ENCODE results near the gene CA9.

CA9 gene

GRCh38 chr9:35651956-35652828, 21.5 kb upstream of the CA9 start:
- DNase-seq: peak; percentile 87

- DNase-seq: no peak
These were observed 20.9 kb upstream of the CA9 start for GRCh38 chr9:35652829-35653209.

- DNase-seq: no peak
These were observed 20.1 kb upstream of the CA9 start for GRCh38 chr9:35653611-35654010.

- no peak for DNase-seq
These were observed 17.4 kb upstream of the CA9 start for GRCh38 chr9:35656348-35656747.

DNA sequence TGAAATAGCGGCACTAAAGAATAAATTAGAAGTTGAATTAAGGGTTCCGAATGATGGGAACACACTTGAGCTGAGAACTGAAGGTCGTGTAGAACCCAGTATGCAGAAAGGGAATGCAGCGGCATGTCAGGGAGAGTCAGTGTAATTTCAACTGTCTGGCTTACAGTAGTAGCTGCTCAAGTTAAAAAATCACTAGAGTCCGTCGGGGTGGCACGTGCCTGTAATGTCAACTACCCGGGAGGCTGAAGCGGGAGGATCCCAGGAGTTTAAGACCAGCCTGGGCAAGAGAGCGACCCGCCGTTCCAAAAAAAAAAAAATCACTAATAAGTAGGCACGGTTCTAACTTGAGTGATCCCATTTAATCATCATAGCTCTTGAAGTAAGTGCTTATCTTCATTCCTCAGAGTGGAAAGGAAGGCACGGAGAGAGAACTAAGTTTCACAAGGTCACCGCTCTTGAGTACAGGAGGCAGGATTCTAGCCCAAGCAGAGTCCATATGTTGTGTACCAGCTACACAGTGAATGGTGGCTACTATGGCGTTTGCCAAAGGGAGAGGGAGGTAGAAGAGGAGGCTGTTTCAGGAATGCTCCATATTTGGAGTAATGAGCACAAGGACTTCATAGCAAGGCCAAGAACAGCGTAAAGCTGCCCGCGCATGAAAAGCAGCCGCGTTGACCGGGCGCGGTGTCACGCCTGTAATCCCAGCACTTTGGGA, 16.7 kb upstream of the CA9 start:
- no peak for DNase-seq

DNA sequence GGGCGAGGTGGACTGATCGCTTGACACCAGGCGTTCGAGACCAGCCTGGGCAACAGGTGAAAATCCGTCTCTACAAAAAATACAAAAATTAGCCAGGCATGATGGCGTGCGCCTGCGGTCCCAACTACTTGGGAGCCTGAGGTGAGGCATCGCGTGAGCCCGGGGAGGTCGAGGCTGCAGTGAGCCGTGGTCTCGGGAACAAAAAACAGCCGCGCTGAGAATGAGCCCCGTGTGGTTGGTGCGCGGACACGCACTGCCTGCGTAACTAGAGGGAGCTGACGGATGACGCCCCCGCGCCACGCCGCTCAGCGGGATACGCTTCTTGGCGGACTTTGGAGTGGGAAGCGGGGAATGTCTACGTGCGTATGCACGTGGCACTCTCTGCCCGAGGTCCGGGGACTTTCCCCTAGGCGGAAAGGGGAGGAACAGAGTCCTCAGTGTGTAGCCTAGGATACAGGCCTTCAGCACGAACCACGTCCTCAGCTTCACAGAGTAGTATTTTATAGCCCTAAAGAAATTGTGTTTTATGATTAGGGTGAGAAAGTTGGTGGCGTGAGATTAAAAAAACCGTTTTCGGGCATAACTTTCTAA, 16.1 kb upstream of the CA9 start, which contains the start of gene RMRP:
Gene RMRP (minus strand): TSS at position 474 of the 591 bp plus-strand sequence.
- DNase-seq: peak; percentile 100

DNA sequence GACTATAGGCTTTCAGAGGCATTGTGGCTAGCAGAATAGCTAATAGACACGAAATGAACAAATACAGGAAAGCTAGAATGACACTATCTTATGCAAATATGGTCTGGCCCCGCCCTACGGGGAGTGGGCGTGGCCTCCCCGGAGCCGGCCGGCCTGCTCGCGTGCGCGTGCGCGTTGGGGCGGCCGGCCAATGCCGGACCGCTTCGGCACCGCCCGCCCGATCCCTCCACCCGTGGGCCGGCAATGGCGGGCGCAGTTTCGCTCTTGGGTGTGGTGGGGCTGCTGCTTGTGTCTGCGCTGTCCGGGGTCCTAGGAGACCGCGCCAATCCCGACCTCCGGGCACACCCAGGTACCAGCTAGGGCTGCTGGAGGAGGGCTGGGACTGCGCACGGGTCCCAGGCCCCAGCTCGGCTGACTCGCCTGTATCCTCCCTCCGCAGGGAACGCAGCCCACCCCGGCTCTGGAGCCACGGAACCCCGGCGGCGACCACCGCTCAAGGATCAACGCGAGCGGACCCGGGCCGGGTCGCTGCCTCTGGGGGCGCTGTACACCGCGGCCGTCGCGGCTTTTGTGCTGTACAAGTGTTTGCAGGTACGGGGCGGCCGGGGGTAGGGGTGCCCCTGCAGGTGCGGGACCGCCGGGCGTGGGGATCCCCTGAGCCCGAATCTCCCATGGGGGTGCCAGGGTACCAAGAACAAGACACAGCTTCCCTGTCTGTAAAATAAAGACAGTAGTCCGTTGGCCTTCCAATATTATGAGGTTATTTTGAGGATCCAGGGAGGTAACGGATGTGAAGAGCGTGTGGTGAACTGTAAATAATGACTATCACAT, 15.4 kb upstream of the CA9 start, which contains the start of gene CCDC107:
Gene CCDC107 (plus strand): TSS at position 156 of the 831 bp plus-strand sequence. CDS start 88 bp downstream, at position 244.
- peak; percentile 91 for DNase-seq

DNA sequence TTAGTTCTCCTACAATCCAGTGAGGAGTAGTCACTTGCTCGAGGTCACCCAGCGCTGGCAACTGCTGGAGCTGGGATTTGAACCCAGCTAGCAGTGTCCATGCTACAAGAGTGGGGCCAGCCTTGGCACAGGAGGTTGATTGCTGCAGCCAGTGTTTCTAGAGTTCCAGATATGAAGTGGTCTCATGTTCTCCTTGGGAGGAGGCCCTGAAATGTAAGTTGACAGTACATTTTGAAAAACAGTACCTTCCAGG, 14.8 kb upstream of the CA9 start:
- peak; percentile 32 for DNase-seq

- no peak for DNase-seq
These were observed 14.4 kb upstream of the CA9 start for GRCh38 chr9:35659340-35659739.

DNA sequence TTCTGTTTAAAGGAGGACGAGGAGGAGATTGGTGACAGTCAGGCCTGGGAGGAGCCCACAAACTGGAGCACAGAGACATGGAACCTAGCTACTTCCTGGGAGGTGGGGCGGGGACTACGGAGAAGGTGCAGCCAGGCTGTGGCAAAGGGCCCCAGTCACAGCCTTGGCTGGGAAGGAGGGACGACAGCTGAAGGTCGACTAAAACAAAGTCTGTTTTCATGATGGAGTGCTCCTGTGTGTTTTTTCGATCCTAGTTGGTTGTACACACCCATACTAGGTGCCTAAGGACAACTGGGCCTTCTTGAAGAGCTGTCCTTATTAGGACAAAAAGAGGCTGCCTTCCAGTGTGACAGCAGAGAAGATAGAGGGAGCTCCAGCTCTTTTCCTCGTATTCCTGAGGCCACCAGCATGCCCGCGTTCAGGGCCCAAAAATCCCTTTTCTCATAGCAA, 12.7 kb upstream of the CA9 start:
- no peak for DNase-seq

DNA sequence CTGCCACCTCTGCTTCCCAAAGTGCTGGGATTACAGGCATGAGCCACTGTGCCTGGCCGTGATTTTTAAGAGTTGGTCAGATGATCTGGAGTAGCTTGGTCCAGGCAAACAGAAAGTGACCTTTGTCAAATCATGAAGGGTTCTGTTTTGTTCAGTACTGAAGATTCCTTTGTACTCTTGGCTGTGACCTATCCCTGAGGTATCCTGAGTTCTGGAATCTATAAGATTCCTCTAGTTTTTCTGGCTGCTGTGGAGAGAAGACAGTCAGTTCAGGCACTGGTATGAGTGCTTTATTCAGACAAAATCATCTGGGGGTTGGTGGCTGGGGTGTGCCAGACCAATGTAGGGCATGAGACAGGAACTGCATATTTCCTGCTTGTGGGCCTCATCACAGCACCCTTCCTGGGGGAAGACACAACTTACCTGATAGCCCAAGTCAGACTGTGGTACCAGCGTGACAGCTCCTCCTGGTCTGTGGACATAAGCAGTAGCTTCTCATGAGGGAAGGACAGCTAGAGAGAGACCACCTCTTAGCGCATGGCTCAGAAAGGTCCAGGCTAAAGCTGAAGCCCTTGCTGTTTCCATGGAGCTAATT, 11.9 kb upstream of the CA9 start:
- DNase-seq: no peak

DNA sequence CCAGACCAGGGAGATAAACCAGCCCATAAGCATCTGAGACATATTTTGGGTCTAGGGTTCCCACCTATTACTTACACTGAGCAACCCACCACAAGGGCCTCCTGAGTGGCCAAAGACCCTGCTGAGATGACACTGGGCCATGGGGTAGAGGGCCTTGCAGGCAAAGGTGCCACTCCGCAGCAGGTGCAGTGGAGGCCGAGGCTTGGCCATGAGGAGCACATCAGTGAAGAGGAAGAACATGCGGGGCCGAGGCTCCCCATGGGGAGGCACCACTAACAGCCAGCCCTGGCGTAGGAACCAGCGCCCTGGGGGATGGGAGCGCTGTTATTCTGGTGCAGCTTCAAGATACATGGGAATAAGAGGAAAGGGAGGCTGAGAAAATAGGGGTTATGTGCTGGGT, 11.3 kb upstream of the CA9 start:
- no peak for DNase-seq

DNA sequence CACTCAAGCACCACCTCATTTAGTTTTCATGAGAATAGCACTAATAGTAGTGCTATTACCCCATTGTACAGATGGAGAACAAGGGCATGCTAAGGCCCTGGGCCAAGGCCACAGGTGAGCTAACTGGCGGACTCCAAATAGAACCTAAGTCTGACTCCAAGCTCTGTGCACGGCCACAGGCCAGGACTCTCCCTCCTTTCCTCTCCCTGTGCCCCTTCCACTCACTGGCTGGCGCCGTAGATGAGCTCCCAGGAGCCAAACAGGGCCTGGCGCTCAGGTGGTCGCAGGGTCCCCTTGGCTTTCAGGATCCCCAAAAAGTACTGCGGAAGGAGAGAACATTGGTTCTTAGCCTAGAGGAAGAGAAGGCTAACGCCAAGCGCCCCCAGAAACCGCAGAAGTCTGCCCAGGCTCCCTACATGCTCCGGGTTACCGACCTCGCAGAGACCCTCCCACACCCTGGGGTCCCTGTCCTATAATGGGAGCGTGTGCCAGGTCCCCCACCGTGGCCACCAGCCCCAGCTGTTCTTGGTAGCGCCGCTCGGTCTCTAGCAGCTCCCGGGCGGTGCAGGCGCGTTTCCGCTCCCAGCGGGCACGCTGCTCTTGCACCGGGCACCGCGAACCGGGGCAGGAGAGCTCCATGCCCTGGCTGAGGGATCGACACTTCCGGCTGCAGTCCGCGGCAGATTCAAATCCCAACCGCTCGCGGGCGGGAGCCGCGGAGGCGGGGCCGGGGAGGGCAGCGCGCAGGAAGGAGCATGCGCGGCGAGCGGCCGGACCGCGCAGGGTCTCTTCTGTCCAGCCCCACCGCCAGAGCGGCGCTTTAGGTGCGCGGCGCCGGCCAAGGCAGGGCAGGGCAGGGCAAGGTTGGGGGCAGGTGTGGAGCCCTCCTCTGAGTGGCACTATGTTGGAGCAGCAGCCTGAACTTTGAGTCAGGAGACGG, 8.9 kb upstream of the CA9 start, which contains the start of gene ARHGEF39:
Gene ARHGEF39 (minus strand): TSS at position 665 of the 940 bp plus-strand sequence. CDS start 26 bp downstream, at position 639.
- DNase-seq: peak; percentile 77

DNA sequence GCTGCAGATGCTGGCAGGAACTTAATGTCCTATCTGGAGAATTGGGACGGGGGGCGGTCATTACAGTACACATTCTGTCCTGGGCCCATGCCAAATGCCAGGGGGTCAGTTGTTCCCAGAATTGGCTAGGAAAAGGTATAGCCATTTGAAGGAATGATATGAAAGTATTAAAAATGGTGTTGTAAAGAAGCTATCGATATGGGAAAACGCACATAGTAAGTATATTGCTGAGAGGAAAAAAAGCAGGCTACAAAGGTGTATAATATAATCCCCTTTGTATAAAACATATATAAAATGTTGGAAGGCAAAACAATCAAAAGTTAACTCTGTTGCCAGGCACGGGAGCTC, 8.3 kb upstream of the CA9 start:
- no peak for DNase-seq

GRCh38 chr9:35666045-35666444, 7.7 kb upstream of the CA9 start:
- DNase-seq: no peak

DNA sequence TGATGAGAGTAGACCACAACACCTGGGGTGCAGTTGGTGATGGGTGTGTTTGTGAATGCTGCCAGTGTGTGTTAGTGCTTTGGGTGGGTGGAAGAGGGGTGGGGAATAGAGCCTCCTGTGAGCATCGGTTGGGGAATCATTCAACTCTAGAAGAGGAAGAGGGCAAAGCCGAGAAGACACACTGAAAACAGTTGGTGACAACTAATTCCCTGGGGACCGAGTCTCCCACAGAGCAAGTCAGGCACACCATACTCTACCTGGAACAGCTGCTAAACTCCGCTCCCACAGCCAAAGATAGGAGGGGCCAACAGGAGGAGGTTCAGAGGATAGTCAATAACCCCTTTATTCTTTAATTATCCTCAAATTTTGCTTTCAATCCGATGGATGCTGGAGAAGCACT, 7.2 kb upstream of the CA9 start:
- no peak for DNase-seq

- no peak for DNase-seq
These were observed 5.8 kb upstream of the CA9 start for GRCh38 chr9:35667939-35668338.

DNA sequence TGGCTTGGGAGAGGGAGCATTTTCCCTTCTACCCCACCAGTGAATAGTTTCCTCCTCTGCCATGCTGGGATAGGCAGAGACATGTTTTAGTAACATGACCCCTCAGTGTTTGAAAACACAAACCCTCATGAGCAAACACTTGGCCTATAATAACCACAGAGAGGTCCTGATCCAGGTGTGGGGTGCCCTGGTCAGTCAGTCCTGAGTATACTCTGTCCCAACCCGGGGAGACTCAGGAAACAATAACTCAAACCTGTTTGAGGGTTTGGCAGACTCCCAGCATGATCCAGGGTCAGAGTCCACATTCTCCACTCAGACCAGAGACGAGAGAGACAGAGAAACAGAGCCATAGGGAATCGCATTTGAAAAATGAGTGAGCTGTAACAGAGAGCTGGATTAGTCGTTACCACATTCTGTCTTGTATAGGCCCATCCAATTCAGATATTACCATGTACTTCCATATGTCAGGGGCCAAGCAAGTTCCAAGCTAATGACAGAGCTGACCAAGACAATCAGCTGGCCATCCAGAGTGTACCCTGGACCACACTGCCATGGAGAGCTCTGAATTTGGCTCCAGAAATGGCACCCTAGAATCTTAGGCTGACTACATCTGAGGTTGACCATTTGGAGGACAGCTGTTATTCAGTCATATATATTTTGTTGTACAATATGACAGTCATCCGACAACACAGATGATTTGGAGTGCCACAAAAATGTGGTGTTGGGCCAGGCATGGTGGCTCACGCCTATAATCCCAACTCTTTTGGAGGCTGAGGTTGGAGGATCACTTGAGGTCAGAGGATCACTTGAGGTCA, 4.2 kb upstream of the CA9 start:
- no peak for DNase-seq

- DNase-seq: no peak
These were observed 265 bp downstream of the CA9 start for GRCh38 chr9:35674025-35674361.

GRCh38 chr9:35675204-35675603, 1.5 kb downstream of the CA9 start:
- DNase-seq: no peak
